Measurements from ENCODE around the gene WNT5B.

Gene WNT5B

DNA sequence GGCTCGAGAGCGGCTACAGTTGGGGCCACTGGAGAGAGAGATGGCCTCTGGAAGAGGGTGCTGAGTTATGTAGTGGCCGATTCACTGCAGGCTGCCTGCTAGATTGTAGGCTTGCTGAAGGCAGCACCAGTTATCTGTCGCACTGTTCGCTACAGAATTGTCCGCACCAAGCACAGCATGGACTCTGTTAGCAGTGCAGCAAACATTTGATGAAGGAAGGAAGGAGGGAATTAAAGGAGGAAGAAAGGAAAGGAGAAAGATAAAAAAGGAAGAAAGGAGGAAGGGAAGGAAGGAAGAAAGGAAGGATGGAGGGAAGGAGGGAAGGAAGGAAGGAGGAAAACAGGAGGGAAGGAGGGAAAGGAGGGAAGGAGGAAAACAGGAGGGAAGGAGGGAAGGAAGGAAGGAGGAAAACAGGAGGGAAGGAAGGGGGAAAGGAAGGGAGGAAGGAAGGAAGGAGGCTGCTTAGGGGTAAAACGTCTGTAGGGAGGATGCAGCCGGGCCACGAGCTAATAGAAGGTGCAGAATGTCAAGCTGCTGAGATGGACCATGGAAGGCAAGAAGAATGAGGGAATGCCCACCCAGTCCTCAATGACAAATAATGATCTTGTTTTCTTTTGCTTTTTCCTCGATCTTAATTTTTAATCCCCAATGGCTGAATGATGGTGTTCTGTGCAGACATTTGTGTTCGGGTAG lies 34.6 kb downstream of the WNT5B start:
- no peak overlapping the region for H3K9ac ChIP-seq (ENCODE audit: low read depth, low read length)
- H3K27me3 ChIP-seq (ENCODE audit: control insufficient read depth, insufficient read depth, low read length), result peaks cover 23% of the 10 kb centered on the region
- no peaks in the 10 kb centered on the region for H3K36me3 ChIP-seq (ENCODE audit: control insufficient read depth, insufficient read depth, low read length)
- no peaks in the 10 kb centered on the region for H3K9me3 ChIP-seq (ENCODE audit: control insufficient read depth, insufficient read depth, low read length)
- H3K4me1 ChIP-seq (ENCODE audit: control insufficient read depth, insufficient read depth, low read length), result no peaks in the 10 kb centered on the region
- H3K4me3 ChIP-seq (ENCODE audit: low read depth, low read length), result peak overlapping the region; percentile 50

DNA sequence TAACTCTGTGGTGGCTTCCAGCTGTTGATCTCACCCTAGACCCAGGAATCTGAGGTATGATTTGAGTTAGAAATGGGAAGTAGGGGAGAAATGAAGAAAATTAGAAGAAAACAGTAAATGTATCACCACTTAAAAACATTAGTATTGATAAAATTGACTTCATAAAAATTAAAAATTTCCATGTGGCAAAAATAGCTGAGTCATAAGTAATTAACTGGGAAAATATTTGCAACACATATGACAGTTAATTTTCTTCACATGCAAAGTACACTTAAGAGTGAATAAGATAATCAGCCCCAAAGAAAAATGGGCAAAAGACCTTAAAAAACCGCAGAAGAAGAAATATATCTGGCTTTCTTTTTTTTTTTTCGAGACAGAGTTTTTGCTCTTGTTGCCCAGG lies 36.3 kb downstream of the WNT5B start:
- no peak overlapping the region for H3K4me3 ChIP-seq (ENCODE audit: low read depth, low read length)
- no peak overlapping the region for H3K9ac ChIP-seq (ENCODE audit: low read depth, low read length)
- peaks cover 14% of the 10 kb centered on the region for H3K27me3 ChIP-seq (ENCODE audit: control insufficient read depth, insufficient read depth, low read length)
- no peaks in the 10 kb centered on the region for H3K4me1 ChIP-seq (ENCODE audit: control insufficient read depth, insufficient read depth, low read length)
- no peaks in the 10 kb centered on the region for H3K36me3 ChIP-seq (ENCODE audit: control insufficient read depth, insufficient read depth, low read length)
- no peaks in the 10 kb centered on the region for H3K9me3 ChIP-seq (ENCODE audit: control insufficient read depth, insufficient read depth, low read length)

GRCh38 chr12:1666215-1666614 lies 37.2 kb downstream of the WNT5B start:
- no peak overlapping the region for H3K9ac ChIP-seq (ENCODE audit: low read depth, low read length)

GRCh38 chr12:1666685-1667162 lies 37.7 kb downstream of the WNT5B start:
- no peaks in the 10 kb centered on the region for H3K36me3 ChIP-seq (ENCODE audit: control insufficient read depth, insufficient read depth, low read length)
- no peaks in the 10 kb centered on the region for H3K9me3 ChIP-seq (ENCODE audit: control insufficient read depth, insufficient read depth, low read length)
- no peak overlapping the region for H3K9ac ChIP-seq (ENCODE audit: low read depth, low read length)
- no peaks in the 10 kb centered on the region for H3K4me1 ChIP-seq (ENCODE audit: control insufficient read depth, insufficient read depth, low read length)
- peaks cover 10% of the 10 kb centered on the region for H3K27me3 ChIP-seq (ENCODE audit: control insufficient read depth, insufficient read depth, low read length)
- no peak overlapping the region for H3K4me3 ChIP-seq (ENCODE audit: low read depth, low read length)

More at GRCh38 chr12:1666215-1666614, 37.2 kb downstream of the WNT5B start:
- Histone ChIP-seq H3K27me3 (ENCODE audit: control insufficient read depth, insufficient read depth, low read length) (peaks cover 10% of the 10 kb centered on the region), H3K4me1 (ENCODE audit: control insufficient read depth, insufficient read depth, low read length) (no peaks in the 10 kb centered on the region), H3K4me3 (ENCODE audit: low read depth, low read length) (no peak overlapping the region), H3K36me3 (ENCODE audit: control insufficient read depth, insufficient read depth, low read length) (no peaks in the 10 kb centered on the region), H3K9me3 (ENCODE audit: control insufficient read depth, insufficient read depth, low read length) (no peaks in the 10 kb centered on the region)

GRCh38 chr12:1668833-1669543 lies 40.0 kb downstream of the WNT5B start:
- H3K9ac ChIP-seq (ENCODE audit: low read depth, low read length), result no peak overlapping the region
- no peak overlapping the region for H3K4me3 ChIP-seq (ENCODE audit: low read depth, low read length)

DNA sequence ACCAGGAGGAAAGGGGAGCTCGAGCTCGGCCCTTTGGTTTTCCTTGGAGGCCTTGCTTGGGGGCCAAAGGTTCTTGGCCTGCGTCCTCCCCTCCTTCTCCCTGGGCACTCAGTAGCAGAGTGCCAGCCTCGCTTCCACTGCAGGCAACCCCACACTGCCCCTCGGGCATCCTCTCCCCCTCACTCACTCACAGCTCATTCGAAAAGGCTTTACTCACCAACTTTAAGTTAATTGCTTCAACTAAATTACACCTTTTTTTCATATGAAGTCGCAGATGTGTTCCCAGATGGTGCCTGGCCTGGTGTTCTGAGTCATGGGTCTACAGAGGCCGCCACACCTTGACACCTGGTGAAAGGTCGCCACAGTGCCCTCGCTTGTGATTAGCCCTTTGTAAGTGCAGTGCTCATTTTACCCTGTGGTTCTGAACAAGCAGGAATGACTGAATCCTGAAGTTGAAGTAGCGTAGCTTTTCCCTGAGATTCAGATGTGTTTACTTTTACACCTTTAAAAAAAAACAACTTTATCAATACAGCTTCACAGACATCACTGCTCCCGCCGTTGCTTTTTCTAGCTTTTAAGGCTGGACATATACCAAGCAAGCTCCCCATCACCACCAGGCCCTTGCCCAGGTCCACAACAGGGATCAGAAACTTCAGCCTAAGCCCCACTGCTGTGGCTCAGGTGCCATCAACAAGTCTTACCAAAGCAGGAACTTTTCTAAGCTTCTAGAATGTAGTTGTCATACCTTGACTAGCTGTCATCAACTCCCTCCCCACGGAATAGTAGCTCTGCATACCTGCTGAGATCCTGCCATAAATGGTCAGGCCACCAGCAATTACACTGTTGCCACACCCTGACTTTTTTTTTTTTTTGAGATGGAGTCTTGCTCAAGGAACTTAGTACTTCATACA lies 41.6 kb downstream of the WNT5B start:
- H3K9me3 ChIP-seq (ENCODE audit: control insufficient read depth, insufficient read depth, low read length), result no peaks in the 10 kb centered on the region
- no peaks in the 10 kb centered on the region for H3K4me1 ChIP-seq (ENCODE audit: control insufficient read depth, insufficient read depth, low read length)
- H3K4me3 ChIP-seq (ENCODE audit: low read depth, low read length), result no peak overlapping the region
- H3K27me3 ChIP-seq (ENCODE audit: control insufficient read depth, insufficient read depth, low read length), result no peaks in the 10 kb centered on the region
- H3K36me3 ChIP-seq (ENCODE audit: control insufficient read depth, insufficient read depth, low read length), result no peaks in the 10 kb centered on the region
- H3K9ac ChIP-seq (ENCODE audit: low read depth, low read length), result no peak overlapping the region

More at GRCh38 chr12:1668833-1669543, 40.0 kb downstream of the WNT5B start:
- H3K36me3 ChIP-seq (ENCODE audit: control insufficient read depth, insufficient read depth, low read length), result no peaks in the 10 kb centered on the region
- peaks cover 1% of the 10 kb centered on the region for H3K27me3 ChIP-seq (ENCODE audit: control insufficient read depth, insufficient read depth, low read length)
- H3K4me1 ChIP-seq (ENCODE audit: control insufficient read depth, insufficient read depth, low read length), result no peaks in the 10 kb centered on the region
- no peaks in the 10 kb centered on the region for H3K9me3 ChIP-seq (ENCODE audit: control insufficient read depth, insufficient read depth, low read length)

DNA sequence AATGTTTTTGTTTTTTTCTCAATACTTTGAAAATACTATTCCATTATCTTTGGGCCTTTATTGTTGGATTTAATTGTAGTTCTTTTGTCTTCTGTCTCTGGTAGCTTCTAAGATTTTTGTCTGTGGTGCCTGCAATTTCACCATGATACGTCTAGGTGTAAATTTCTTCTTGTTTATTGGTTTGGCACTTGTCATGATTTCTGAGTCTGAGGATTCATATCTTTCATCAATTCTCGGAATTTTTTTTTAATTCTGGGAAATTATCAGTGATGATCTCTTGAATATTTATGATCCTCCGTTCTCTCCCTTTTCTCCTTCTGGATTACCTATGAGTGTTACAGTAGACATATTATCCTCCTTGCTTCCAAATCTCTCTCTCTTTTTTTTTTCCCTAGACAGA lies 47.0 kb downstream of the WNT5B start:
- H3K9me3 ChIP-seq (ENCODE audit: control insufficient read depth, insufficient read depth, low read length), result no peaks in the 10 kb centered on the region
- H3K27me3 ChIP-seq (ENCODE audit: control insufficient read depth, insufficient read depth, low read length), result no peaks in the 10 kb centered on the region
- no peak overlapping the region for H3K4me3 ChIP-seq (ENCODE audit: low read depth, low read length)
- H3K36me3 ChIP-seq (ENCODE audit: control insufficient read depth, insufficient read depth, low read length), result no peaks in the 10 kb centered on the region
- no peaks in the 10 kb centered on the region for H3K4me1 ChIP-seq (ENCODE audit: control insufficient read depth, insufficient read depth, low read length)
- H3K9ac ChIP-seq (ENCODE audit: low read depth, low read length), result no peak overlapping the region

- no peaks in the 10 kb centered on the region for H3K36me3 ChIP-seq (ENCODE audit: control insufficient read depth, insufficient read depth, low read length)
- H3K9ac ChIP-seq (ENCODE audit: low read depth, low read length), result no peak overlapping the region
- no peak overlapping the region for H3K4me3 ChIP-seq (ENCODE audit: low read depth, low read length)
- H3K27me3 ChIP-seq (ENCODE audit: control insufficient read depth, insufficient read depth, low read length), result no peaks in the 10 kb centered on the region
- no peaks in the 10 kb centered on the region for H3K9me3 ChIP-seq (ENCODE audit: control insufficient read depth, insufficient read depth, low read length)
- no peaks in the 10 kb centered on the region for H3K4me1 ChIP-seq (ENCODE audit: control insufficient read depth, insufficient read depth, low read length)
Measured at GRCh38 chr12:1680804-1681492, 51.9 kb downstream of the WNT5B start.

GRCh38 chr12:1681493-1681807 lies 52.4 kb downstream of the WNT5B start:
- H3K9ac ChIP-seq (ENCODE audit: low read depth, low read length), result no peak overlapping the region
- no peaks in the 10 kb centered on the region for H3K9me3 ChIP-seq (ENCODE audit: control insufficient read depth, insufficient read depth, low read length)
- H3K36me3 ChIP-seq (ENCODE audit: control insufficient read depth, insufficient read depth, low read length), result no peaks in the 10 kb centered on the region
- no peaks in the 10 kb centered on the region for H3K27me3 ChIP-seq (ENCODE audit: control insufficient read depth, insufficient read depth, low read length)
- no peaks in the 10 kb centered on the region for H3K4me1 ChIP-seq (ENCODE audit: control insufficient read depth, insufficient read depth, low read length)
- no peak overlapping the region for H3K4me3 ChIP-seq (ENCODE audit: low read depth, low read length)

DNA sequence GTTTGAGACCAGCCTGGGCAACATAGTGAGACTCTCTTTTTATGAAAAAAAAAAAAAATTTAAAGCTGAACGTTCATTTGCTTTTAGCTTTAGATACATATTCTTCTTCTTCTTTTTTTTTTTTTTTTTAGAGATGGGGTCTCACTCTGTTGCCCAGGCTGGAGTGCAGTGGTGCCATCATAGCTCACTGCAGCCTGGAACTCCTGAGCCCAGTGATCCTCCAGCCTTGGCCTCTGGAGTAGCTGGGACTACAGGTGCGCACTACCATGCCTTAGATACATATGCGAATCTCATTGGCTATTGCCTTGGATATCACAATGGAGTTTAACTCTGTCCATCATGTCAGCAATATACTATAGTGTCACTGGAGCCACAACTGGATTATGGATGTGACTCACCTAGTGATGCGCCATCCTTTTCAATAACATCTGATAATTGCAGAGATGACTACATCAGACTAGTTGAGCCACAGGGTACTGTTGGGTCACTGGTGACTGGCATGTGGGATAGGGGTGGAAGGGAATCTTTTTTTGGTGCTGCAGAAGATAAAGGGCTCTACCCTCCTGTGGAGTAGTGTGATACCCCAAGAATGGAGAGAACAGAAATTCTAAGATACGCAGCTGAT lies 59.2 kb downstream of the WNT5B start:
- Histone ChIP-seq H3K27me3 (ENCODE audit: control insufficient read depth, insufficient read depth, low read length) (no peaks in the 10 kb centered on the region), H3K4me1 (ENCODE audit: control insufficient read depth, insufficient read depth, low read length) (peaks cover 6% of the 10 kb centered on the region), H3K36me3 (ENCODE audit: control insufficient read depth, insufficient read depth, low read length) (no peaks in the 10 kb centered on the region), H3K4me3 (ENCODE audit: low read depth, low read length) (no peak overlapping the region), H3K9ac (ENCODE audit: low read depth, low read length) (no peak overlapping the region), H3K9me3 (ENCODE audit: control insufficient read depth, insufficient read depth, low read length) (no peaks in the 10 kb centered on the region)

DNA sequence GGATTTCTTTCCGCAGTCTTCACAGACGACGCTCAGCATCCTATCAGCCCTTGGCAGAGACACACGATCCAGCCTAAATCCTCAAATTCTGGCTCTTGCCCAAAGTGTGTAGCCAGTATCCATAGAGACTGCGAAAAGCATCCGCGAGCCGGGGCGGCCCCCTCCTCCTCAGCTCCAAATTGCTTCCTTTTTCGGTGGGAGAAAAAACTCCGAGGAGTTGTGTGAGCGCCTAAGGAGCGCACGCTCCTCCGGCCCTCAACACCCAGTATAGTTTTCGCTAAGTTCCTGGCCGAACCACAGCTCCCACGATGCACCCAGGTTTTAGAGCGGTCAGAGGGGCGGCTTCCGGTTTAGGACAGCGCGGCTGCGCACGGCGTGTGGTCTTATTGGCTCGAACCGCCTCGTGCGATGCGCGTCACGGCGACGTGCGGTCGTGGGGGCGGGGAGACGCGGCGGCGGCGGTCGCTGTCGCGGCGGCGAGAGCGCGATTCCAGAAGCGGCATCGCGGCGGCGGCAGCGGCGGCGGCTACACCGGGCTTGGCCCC lies 61.6 kb downstream of the WNT5B start, which contains the start of gene ADIPOR2:
Gene ADIPOR2, plus strand, starts transcription at position 493 of the 545 bp plus-strand sequence. CDS start 63,274 bp downstream, outside the sequence.
- Histone ChIP-seq H3K4me3 (ENCODE audit: low read depth, low read length) (peak within 1 kb of the TSS; percentile 73), H3K4me1 (ENCODE audit: control insufficient read depth, insufficient read depth, low read length) (peaks cover 6% of the 10 kb centered on the region), H3K9ac (ENCODE audit: low read depth, low read length) (peak within 1 kb of the TSS; percentile 56), H3K36me3 (ENCODE audit: control insufficient read depth, insufficient read depth, low read length) (no peaks in the 10 kb centered on the region), H3K9me3 (ENCODE audit: control insufficient read depth, insufficient read depth, low read length) (no peaks in the 10 kb centered on the region), H3K27me3 (ENCODE audit: control insufficient read depth, insufficient read depth, low read length) (no peaks in the 10 kb centered on the region)

All from iPS-15b (cell line).